GM12875 (cell line): Measurements from ENCODE around the gene LENG9.
A peak's percentile ranks its signal among the peaks of the same experiment; 100 is the strongest.

Source experiments
- H3K4me3 ChIP-seq: one replicate; pipeline ENCODE4 v1.5.1; 2011; ENCODE audit warnings: low read depth, low read length, control low read depth
- CTCF ChIP-seq: IDR thresholded peaks from 2 replicates; pipeline ENCODE4 v1.5.1; 2011; ENCODE audit warnings: low read depth, mild to moderate bottlenecking, control low read depth, inconsistent platforms, low read length, moderate library complexity, borderline replicate concordance; ENCODE audit not compliant: insufficient read depth

Gene LENG9

GRCh38 chr19:54481326-54481930, 17.9 kb upstream of the LENG9 start:
- TF ChIP-seq CTCF = peak; percentile 78
- H3K4me3 ChIP-seq = no peak overlapping the region

- no peak for TF ChIP-seq CTCF
Observed at GRCh38 chr19:54480051-54480450, 16.5 kb upstream of the LENG9 start.

GRCh38 chr19:54478677-54479266, 15.2 kb upstream of the LENG9 start:
- TF ChIP-seq CTCF = peak; percentile 71
- H3K4me3 ChIP-seq = no peak overlapping the region

More at GRCh38 chr19:54480051-54480450, 16.5 kb upstream of the LENG9 start:
- no peak overlapping the region for H3K4me3 ChIP-seq

- H3K4me3 ChIP-seq = no peak overlapping the region
- no peak for TF ChIP-seq CTCF
Observed at GRCh38 chr19:54477650-54478049, 14.1 kb upstream of the LENG9 start.

GRCh38 chr19:54475706-54476105, 12.1 kb upstream of the LENG9 start:
- TF ChIP-seq CTCF = no peak
- H3K4me3 ChIP-seq = no peak overlapping the region

- TF ChIP-seq CTCF = no peak
- H3K4me3 ChIP-seq = no peak overlapping the region
Observed at GRCh38 chr19:54473892-54474372, 10.4 kb upstream of the LENG9 start.
